Kidney glomerular epithelial cell (primary cell): ENCODE data around the gene FAIM2.

ENCODE experiments used
- DNase-seq: peaks from one replicate; lab custom pipeline; 2025; lab: John Stamatoyannopoulos, UW

Gene FAIM2

GRCh38 chr12:49894751-49895148 lies 8.9 kb downstream of the FAIM2 start:
- no peak for DNase-seq

- DNase-seq, result peak; percentile 66
Observed at GRCh38 chr12:49893753-49894750, 9.6 kb downstream of the FAIM2 start.

- no peak for DNase-seq
Observed at GRCh38 chr12:49892732-49893317, 10.9 kb downstream of the FAIM2 start.

GRCh38 chr12:49892084-49892731 lies 11.5 kb downstream of the FAIM2 start:
- DNase-seq, result no peak

GRCh38 chr12:49891476-49891875 lies 12.2 kb downstream of the FAIM2 start:
- no peak for DNase-seq

- no peak for DNase-seq
Observed at GRCh38 chr12:49891012-49891411, 12.7 kb downstream of the FAIM2 start.

GRCh38 chr12:49890096-49890461 lies 13.6 kb downstream of the FAIM2 start:
- no peak for DNase-seq

- no peak for DNase-seq
Observed at GRCh38 chr12:49889361-49890095, 14.2 kb downstream of the FAIM2 start.

- DNase-seq, result no peak
Observed at GRCh38 chr12:49888461-49889151, 15.1 kb downstream of the FAIM2 start.

GRCh38 chr12:49887536-49888401 lies 15.9 kb downstream of the FAIM2 start:
- no peak for DNase-seq

- DNase-seq, result no peak
Observed at GRCh38 chr12:49887091-49887490, 16.6 kb downstream of the FAIM2 start.

- no peak for DNase-seq
Observed at GRCh38 chr12:49885663-49886461, 17.8 kb downstream of the FAIM2 start.

GRCh38 chr12:49885118-49885517 lies 18.6 kb downstream of the FAIM2 start:
- no peak for DNase-seq

- no peak for DNase-seq
Observed at GRCh38 chr12:49882851-49883464, 20.7 kb downstream of the FAIM2 start.

GRCh38 chr12:49882248-49882850 lies 21.4 kb downstream of the FAIM2 start:
- no peak for DNase-seq

GRCh38 chr12:49881415-49882247 lies 22.1 kb downstream of the FAIM2 start:
- DNase-seq, result no peak

- DNase-seq, result no peak
Observed at GRCh38 chr12:49880756-49881414, 22.8 kb downstream of the FAIM2 start.
